Mesodermal cell (in vitro differentiated cells): Measurements from ENCODE around the gene SLMAP.
"Not testable (repeated sequence)": the region's sequence is repeated elsewhere in the genome, so short reads cannot be mapped to it uniquely, and the experiment has no call there.

Experiments used
- H3K27ac ChIP-seq: 2 replicates; pipeline ENCODE4 v1.7.0; 2013; ENCODE audit warnings: mild to moderate bottlenecking, low read depth, low read length, moderate library complexity; ENCODE audit not compliant: severe bottlenecking
- H3K36me3 ChIP-seq: 2 replicates; pipeline ENCODE4 v1.7.1; 2013; ENCODE audit warnings: mild to moderate bottlenecking, low read length, moderate library complexity; ENCODE audit not compliant: control insufficient read depth, insufficient read depth
- H3K4me1 ChIP-seq: one replicate; pipeline ENCODE4 v1.7.1; 2013; ENCODE audit warnings: mild to moderate bottlenecking, low read length; ENCODE audit not compliant: insufficient read depth, control insufficient read depth, poor library complexity, severe bottlenecking
- H3K4me3 ChIP-seq: 2 replicates; pipeline ENCODE4 v1.7.0; 2013; ENCODE audit warnings: low read length, control low read depth, mild to moderate bottlenecking; ENCODE audit not compliant: insufficient read depth, poor library complexity, severe bottlenecking; ENCODE audit errors: extremely low read depth
- H3K9me3 ChIP-seq: 2 replicates; pipeline ENCODE4 v1.7.1; 2013; ENCODE audit warnings: mild to moderate bottlenecking, low read length, moderate library complexity; ENCODE audit not compliant: control insufficient read depth
- WGBS, 2 experiments: methylation state at CpG; one replicate each; pipeline ENCODE4 v1.1.5; 2013; ENCODE audit warnings: missing lambda C conversion rate in 2 of 2; ENCODE audit not compliant: insufficient coverage in 2 of 2; 5-methylcytosine and 5-hydroxymethylcytosine counted together

Gene SLMAP

GRCh38 chr3:57852896-57853295 is 96.8 kb downstream of the SLMAP start:
- Histone ChIP-seq H3K4me3 (no peak overlapping the region), H3K9me3 (no peaks in the 10 kb centered on the region), H3K4me1 (peaks cover 7% of the 10 kb centered on the region), H3K27ac (no peak overlapping the region), H3K36me3 (peaks cover 35% of the 10 kb centered on the region)
- no CpG with 5 or more reads among the region's 1 CpG for whole genome bisulfite sequencing, 2 experiments

GRCh38 chr3:57855281-57855680 is 99.2 kb downstream of the SLMAP start:
- 88% methylated on average over 1 of the region's 1 CpG; no CpG with 5 or more reads in 1 of the 2 experiments for WGBS, 2 experiments
- Histone ChIP-seq H3K4me1 (peaks cover 7% of the 10 kb centered on the region), H3K4me3 (no peak overlapping the region), H3K9me3 (no peaks in the 10 kb centered on the region), H3K27ac (no peak overlapping the region), H3K36me3 (peaks cover 50% of the 10 kb centered on the region)

GRCh38 chr3:57855943-57856342 is 99.8 kb downstream of the SLMAP start:
- Histone ChIP-seq H3K9me3 (no peaks in the 10 kb centered on the region), H3K4me1 (peaks cover 7% of the 10 kb centered on the region), H3K36me3 (peaks cover 47% of the 10 kb centered on the region), H3K4me3 (no peak overlapping the region), H3K27ac (no peak overlapping the region)
- 82 to 100% methylated on average over 3 of the region's 4 CpGs for WGBS, 2 experiments

DNA sequence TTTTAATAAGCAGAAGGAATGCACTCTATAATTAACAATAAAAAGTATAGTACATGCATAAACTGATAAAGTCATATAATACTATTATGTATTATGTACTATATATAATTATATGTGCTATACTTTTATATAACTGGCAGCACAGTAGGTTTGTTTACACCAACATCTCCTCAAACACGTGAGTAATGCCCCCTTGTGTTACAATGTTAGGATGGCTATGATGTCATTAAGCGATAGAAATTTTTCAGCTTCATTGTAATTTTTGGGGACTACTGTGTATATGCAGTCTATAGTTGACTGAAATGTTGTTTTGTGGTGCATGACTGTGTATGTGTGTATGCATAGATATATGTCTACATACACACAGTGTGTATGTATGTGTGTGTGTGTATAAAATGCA is 100.6 kb downstream of the SLMAP start:
- Histone ChIP-seq H3K4me1 (peaks cover 7% of the 10 kb centered on the region), H3K27ac (no peak overlapping the region), H3K4me3 (no peak overlapping the region), H3K9me3 (no peaks in the 10 kb centered on the region), H3K36me3 (peaks cover 41% of the 10 kb centered on the region)
- 100% methylated on average over 1 of the region's 2 CpGs for WGBS, 2 experiments

- Histone ChIP-seq H3K4me1 (no peaks in the 10 kb centered on the region), H3K27ac (no peak overlapping the region), H3K4me3 (no peak overlapping the region), H3K36me3 (peaks cover 64% of the 10 kb centered on the region), H3K9me3 (no peaks in the 10 kb centered on the region)
These were observed 106.8 kb downstream of the SLMAP start for GRCh38 chr3:57862894-57863293.

GRCh38 chr3:57863380-57863779 is 107.3 kb downstream of the SLMAP start:
- Histone ChIP-seq H3K9me3 (no peaks in the 10 kb centered on the region), H3K27ac (no peak overlapping the region), H3K4me3 (no peak overlapping the region), H3K4me1 (no peaks in the 10 kb centered on the region), H3K36me3 (peaks cover 67% of the 10 kb centered on the region)
- WGBS, 2 experiments: 86 to 100% methylated on average over 1 to 2 of the region's 2 CpGs

- H3K36me3 ChIP-seq: peaks cover 60% of the 10 kb centered on the region
- no peaks in the 10 kb centered on the region for H3K4me1 ChIP-seq
- H3K9me3 ChIP-seq: no peaks in the 10 kb centered on the region
- H3K27ac ChIP-seq: no peak overlapping the region
- no CpG with 5 or more reads among the region's 1 CpG for WGBS, 2 experiments
- H3K4me3 ChIP-seq: no peak overlapping the region
These were observed 108.7 kb downstream of the SLMAP start for GRCh38 chr3:57864853-57865252.

- H3K9me3 ChIP-seq, H3K4me1 ChIP-seq, H3K27ac ChIP-seq, H3K4me3 ChIP-seq: not testable (repeated sequence)
- peaks cover 53% of the 10 kb centered on the region for H3K36me3 ChIP-seq
- WGBS, 2 experiments: 83 to 100% methylated on average over 1 of the region's 1 CpG
These were observed 113.0 kb downstream of the SLMAP start for GRCh38 chr3:57869110-57869509.

GRCh38 chr3:57872606-57873005 is 116.5 kb downstream of the SLMAP start:
- H3K4me3 ChIP-seq: no peak overlapping the region
- no peak overlapping the region for H3K27ac ChIP-seq
- peaks cover 33% of the 10 kb centered on the region for H3K36me3 ChIP-seq
- whole genome bisulfite sequencing, 2 experiments: 88 to 100% methylated on average over 1 to 2 of the region's 4 CpGs
- H3K4me1 ChIP-seq: no peaks in the 10 kb centered on the region
- no peaks in the 10 kb centered on the region for H3K9me3 ChIP-seq

- Histone ChIP-seq H3K4me1 (no peaks in the 10 kb centered on the region), H3K36me3 (peaks cover 31% of the 10 kb centered on the region), H3K9me3 (no peaks in the 10 kb centered on the region), H3K4me3 (no peak overlapping the region), H3K27ac (no peak overlapping the region)
- WGBS, 2 experiments: 92% methylated on average over 2 of the region's 3 CpGs; no CpG with 5 or more reads in 1 of the 2 experiments
These were observed 120.5 kb downstream of the SLMAP start for GRCh38 chr3:57876632-57877031.

DNA sequence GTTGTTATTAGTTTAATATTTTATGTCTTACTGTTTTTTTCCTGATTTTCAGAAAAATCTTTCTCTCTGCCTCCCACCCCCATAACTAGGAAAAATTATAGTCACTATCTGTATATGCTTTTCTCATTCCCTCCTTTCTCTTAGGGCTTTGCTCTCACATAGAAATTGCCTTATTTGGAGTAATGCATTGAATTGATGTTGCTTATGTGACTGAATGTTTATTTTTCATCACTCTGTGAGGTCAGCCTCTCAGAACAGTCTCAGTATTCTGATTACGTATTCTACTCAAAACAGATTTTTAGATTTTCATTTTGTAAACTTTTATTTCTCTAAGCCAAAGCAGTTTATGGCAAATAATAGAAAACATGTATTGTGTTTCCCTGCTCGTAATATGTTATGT is 121.0 kb downstream of the SLMAP start:
- no CpG with 5 or more reads among the region's 2 CpGs for WGBS, 2 experiments
- H3K4me1 ChIP-seq: no peaks in the 10 kb centered on the region
- no peak overlapping the region for H3K4me3 ChIP-seq
- no peak overlapping the region for H3K27ac ChIP-seq
- peaks cover 27% of the 10 kb centered on the region for H3K36me3 ChIP-seq
- H3K9me3 ChIP-seq: no peaks in the 10 kb centered on the region

DNA sequence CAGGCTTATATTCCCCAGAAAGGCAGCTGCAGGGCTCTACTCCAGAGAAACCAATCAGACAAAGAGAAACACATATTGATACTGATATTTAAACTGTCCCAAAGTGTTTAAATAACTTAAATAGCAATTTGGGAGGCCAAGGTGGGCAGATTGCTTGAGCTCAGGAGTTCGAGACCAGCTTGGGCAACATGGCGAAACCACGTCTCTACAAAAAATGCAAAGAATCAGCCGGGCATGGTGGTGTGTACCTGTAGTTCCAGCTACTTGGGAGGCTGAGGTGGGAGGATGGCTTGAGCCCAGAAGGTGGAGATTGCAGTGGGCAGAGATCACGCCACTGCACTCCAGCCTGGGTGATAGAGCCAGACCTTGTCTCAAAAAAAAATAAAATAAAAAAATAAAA is 128.3 kb downstream of the SLMAP start:
- H3K27ac ChIP-seq, H3K4me3 ChIP-seq, H3K9me3 ChIP-seq, H3K4me1 ChIP-seq: not testable (repeated sequence)
- WGBS, 2 experiments: 96 to 100% methylated on average over 4 of the region's 5 CpGs
- H3K36me3 ChIP-seq: peaks cover 45% of the 10 kb centered on the region
